C4-2B (cell line): ENCODE measurements around the gene ZBTB20.

Experiments
- CTCF ChIP-seq: fragments of 450-650 bp; conservative IDR thresholded peaks from 2 replicates; pipeline ENCODE4 v1.5.1; 2017; ENCODE audit warnings: mild to moderate bottlenecking
- ZFX ChIP-seq: fragments of 450-650 bp; IDR thresholded peaks from 2 replicates; pipeline ENCODE4 v1.6.1; 2017

- TF ChIP-seq CTCF (no peak), ZFX (no peak)
These were observed 8.0 kb downstream of the ZBTB20 start for GRCh38 chr3:115139072-115139471.
